ENCODE data around the gene LIPK. TPM values are rescaled to one million over a fixed set of nuclear protein-coding genes. Genes with fewer than 3 reads are reported as not detected.

Gene LIPK
- total RNA-seq, 4 donors from 2014 or later: 1.9 to 3.3 (median 2.4) TPM; not detected in 1

DNA sequence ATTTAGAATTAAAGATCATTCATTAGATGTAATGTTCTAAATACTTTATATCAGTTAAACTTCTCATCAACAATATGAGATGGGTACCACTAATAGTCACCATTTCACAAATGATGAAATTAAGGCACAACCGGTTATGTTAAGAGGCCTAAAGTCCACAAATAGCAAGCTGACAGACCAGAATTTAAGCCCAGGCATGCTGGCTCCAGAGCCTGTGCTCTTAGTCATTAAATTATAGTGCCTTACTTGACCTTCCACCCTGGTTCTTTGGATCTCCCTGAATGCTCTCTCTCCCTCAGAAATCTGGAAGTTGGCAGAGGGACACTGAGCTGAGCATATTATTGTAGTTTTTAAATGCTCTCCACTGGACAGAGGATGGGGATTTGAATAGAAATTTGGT lies 57.4 kb downstream of the LIPK start:
- Histone ChIP-seq H3K27ac (no peak overlapping the region), H3K4me3 (no peak overlapping the region), H3K27me3 (no peaks in the 10 kb centered on the region), H3K36me3 (no peaks in the 10 kb centered on the region), H3K9me3 (no peaks in the 10 kb centered on the region), H3K4me1 (no peaks in the 10 kb centered on the region)
- TF ChIP-seq POLR2A (IDR thresholded peaks at IDR 0.05): no peak
- TF ChIP-seq, protein P1, sequence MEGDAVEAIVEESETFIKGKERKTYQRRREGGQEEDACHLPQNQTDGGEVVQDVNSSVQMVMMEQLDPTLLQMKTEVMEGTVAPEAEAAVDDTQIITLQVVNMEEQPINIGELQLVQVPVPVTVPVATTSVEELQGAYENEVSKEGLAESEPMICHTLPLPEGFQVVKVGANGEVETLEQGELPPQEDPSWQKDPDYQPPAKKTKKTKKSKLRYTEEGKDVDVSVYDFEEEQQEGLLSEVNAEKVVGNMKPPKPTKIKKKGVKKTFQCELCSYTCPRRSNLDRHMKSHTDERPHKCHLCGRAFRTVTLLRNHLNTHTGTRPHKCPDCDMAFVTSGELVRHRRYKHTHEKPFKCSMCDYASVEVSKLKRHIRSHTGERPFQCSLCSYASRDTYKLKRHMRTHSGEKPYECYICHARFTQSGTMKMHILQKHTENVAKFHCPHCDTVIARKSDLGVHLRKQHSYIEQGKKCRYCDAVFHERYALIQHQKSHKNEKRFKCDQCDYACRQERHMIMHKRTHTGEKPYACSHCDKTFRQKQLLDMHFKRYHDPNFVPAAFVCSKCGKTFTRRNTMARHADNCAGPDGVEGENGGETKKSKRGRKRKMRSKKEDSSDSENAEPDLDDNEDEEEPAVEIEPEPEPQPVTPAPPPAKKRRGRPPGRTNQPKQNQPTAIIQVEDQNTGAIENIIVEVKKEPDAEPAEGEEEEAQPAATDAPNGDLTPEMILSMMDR (IDR thresholded peaks at IDR 0.05): no peak
- no peak for DNase-seq
- intact Hi-C loops (cut with DNase I): no loop called here
- WGBS, 2 donors: 40 to 64% methylated on average over 1 of the region's 1 CpG

DNA sequence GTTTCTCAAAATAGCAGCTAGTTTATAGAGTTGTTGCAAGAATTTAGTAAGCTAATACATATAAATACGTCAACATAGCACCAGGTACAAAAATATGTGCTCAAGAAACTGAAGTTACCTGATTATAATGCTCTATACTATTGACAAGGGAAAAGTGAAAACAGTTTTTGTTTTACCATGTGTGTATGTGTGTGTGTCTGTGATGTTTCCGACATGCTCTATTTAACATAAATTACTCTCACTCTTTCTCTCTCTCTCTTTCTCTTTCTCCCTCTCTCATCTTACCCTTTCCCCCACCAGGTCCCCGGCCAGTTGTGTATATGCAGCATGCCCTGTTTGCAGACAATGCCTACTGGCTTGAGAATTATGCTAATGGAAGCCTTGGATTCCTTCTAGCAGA lies 58.1 kb downstream of the LIPK start:
- no peaks in the 10 kb centered on the region for H3K36me3 ChIP-seq
- no peaks in the 10 kb centered on the region for H3K4me1 ChIP-seq
- intact Hi-C loops (cut with DNase I): no loop called here
- no peak for TF ChIP-seq POLR2A (IDR thresholded peaks at IDR 0.05)
- TF ChIP-seq, protein P1 (IDR thresholded peaks at IDR 0.05): no peak
- no peak overlapping the region for H3K4me3 ChIP-seq
- no peaks in the 10 kb centered on the region for H3K27me3 ChIP-seq
- no peak overlapping the region for H3K27ac ChIP-seq
- 85 to 90% methylated on average over 3 of the region's 3 CpGs for WGBS, 2 donors
- no peak for DNase-seq
- H3K9me3 ChIP-seq: no peaks in the 10 kb centered on the region

DNA sequence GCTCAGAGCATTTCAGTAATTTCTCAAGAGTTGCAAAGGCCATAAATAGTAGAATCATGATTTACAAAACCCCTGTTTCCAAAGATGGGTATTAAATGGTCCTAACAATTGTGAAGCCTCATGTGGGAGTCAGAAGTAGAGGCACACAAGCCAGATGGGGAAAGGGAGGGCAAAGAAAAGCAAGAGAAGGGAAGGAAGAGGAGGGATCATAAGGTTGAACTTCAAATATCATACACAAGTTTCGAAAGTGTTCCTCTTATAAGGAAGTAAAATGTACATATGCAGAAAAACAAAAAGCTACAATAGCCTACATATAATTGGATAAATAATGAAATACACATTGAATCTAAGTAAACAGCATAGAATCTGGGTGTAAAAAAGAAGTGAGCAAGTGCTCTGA lies 59.8 kb downstream of the LIPK start:
- no peak for DNase-seq
- WGBS, 2 donors: 70 to 80% methylated on average over 1 of the region's 1 CpG

DNA sequence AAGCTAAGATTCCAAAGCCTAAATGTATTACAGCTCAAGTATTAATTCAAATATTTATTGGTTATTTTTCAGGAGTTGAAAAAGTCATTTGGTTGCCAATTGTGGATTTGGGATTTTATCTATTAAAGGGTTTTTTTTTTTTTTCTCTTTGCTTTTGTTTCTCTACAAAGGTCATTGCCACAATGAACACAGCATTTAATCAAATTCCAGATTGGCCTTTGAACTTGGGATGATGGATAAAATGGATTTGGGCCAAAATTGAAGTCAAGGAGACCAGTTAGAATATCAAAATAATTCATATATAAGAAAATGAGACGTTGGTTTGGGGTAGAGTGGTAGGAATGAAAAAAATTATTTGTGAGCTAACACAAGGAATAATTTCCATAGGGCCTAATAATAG lies 63.3 kb downstream of the LIPK start:
- no peak overlapping the region for H3K4me3 ChIP-seq
- no peaks in the 10 kb centered on the region for H3K9me3 ChIP-seq
- TF ChIP-seq POLR2A (IDR thresholded peaks at IDR 0.05): no peak
- TF ChIP-seq, protein P1 (IDR thresholded peaks at IDR 0.05): no peak
- no peak overlapping the region for H3K27ac ChIP-seq
- DNase-seq: no peak
- no peaks in the 10 kb centered on the region for H3K4me1 ChIP-seq
- intact Hi-C loops (cut with DNase I): no loop called here
- H3K36me3 ChIP-seq: no peaks in the 10 kb centered on the region
- WGBS, 2 donors: 43% methylated on average over 1 of the region's 1 CpG
- no peaks in the 10 kb centered on the region for H3K27me3 ChIP-seq

More for the DNA sequence above, 59.8 kb downstream of the LIPK start:
- Histone ChIP-seq H3K4me3 (no peak overlapping the region), H3K36me3 (no peaks in the 10 kb centered on the region), H3K27ac (no peak overlapping the region), H3K27me3 (no peaks in the 10 kb centered on the region), H3K9me3 (no peaks in the 10 kb centered on the region), H3K4me1 (no peaks in the 10 kb centered on the region)
- intact Hi-C loops (cut with DNase I): no loop called here
- TF ChIP-seq POLR2A (IDR thresholded peaks at IDR 0.05): no peak
- TF ChIP-seq, protein P1 (IDR thresholded peaks at IDR 0.05): no peak

DNA sequence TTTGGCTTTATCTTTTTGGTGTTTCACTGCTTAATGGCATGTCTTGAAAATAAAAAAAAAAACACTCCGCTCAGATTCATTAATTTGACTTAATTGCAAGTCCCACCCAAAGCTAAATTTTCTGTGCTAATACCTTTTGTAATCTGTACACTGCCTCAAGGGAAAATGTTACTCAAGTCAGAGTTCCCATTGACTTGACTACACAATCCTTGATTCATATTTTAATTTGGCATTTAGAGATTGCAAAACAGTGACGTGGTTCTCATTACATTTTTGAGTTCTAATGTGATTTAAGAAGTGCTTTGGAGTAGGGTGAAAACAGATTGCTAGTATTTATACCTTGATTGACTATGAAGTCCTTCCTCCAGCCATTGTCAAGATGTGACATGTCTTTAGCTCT lies 75.2 kb downstream of the LIPK start:
- TF ChIP-seq, protein P1 (IDR thresholded peaks at IDR 0.05): no peak
- TF ChIP-seq POLR2A (IDR thresholded peaks at IDR 0.05): no peak
- Histone ChIP-seq H3K27me3 (peaks cover 0 to 5% (median 1%) of the 10 kb centered on the region in 4 donors), H3K4me3 (no peak overlapping the region), H3K4me1 (no peaks in the 10 kb centered on the region), H3K9me3 (no peaks in the 10 kb centered on the region), H3K36me3 (no peaks in the 10 kb centered on the region), H3K27ac (no peak overlapping the region)
- intact Hi-C loops (cut with DNase I): no loop called here
- WGBS, 2 donors: 23 to 57% methylated on average over 2 of the region's 2 CpGs
- DNase-seq: no peak

All from esophagus squamous epithelium (tissue), 5 donors.